Measurements from ENCODE around the gene MRM1.

Gene MRM1

GRCh38 chr17:36608280-36608679, 6.9 kb downstream of the MRM1 start:
- H3K4me1 ChIP-seq: no peaks in the 10 kb centered on the region
- H3K9me3 ChIP-seq: no peaks in the 10 kb centered on the region
- no peak for TF ChIP-seq CTCF (IDR thresholded peaks at IDR 0.05; ENCODE audit: low read depth, low read length)
- DNase-seq: no peak
- no peak overlapping the region; the same call in 1 of the 2 replicates for H3K4me3 ChIP-seq (ENCODE audit: low read depth, low read length)
- no peaks in the 10 kb centered on the region for H3K27me3 ChIP-seq
- no peaks in the 10 kb centered on the region for H3K36me3 ChIP-seq

GRCh38 chr17:36608794-36609497, 7.6 kb downstream of the MRM1 start:
- no peaks in the 10 kb centered on the region for H3K9me3 ChIP-seq
- no peaks in the 10 kb centered on the region for H3K4me1 ChIP-seq
- H3K4me3 ChIP-seq (ENCODE audit: low read depth, low read length): peak overlapping the region; percentile 40
- TF ChIP-seq CTCF (IDR thresholded peaks at IDR 0.05; ENCODE audit: low read depth, low read length): peak; percentile 80
- DNase-seq: peak; percentile 78
- no peaks in the 10 kb centered on the region for H3K36me3 ChIP-seq
- H3K27me3 ChIP-seq: no peaks in the 10 kb centered on the region

- H3K36me3 ChIP-seq: no peaks in the 10 kb centered on the region
These were observed 8.1 kb downstream of the MRM1 start for GRCh38 chr17:36609498-36609862.

GRCh38 chr17:36610474-36610873, 9.1 kb downstream of the MRM1 start:
- DNase-seq: no peak
- H3K9me3 ChIP-seq: no peaks in the 10 kb centered on the region
- no peaks in the 10 kb centered on the region for H3K4me1 ChIP-seq
- no peak overlapping the region for H3K4me3 ChIP-seq (ENCODE audit: low read depth, low read length)
- H3K27me3 ChIP-seq: no peaks in the 10 kb centered on the region
- no peaks in the 10 kb centered on the region for H3K36me3 ChIP-seq
- TF ChIP-seq CTCF (IDR thresholded peaks at IDR 0.05; ENCODE audit: low read depth, low read length): no peak

More at GRCh38 chr17:36609498-36609862, 8.1 kb downstream of the MRM1 start:
- H3K27me3 ChIP-seq: no peaks in the 10 kb centered on the region
- DNase-seq: no peak
- TF ChIP-seq CTCF (IDR thresholded peaks at IDR 0.05; ENCODE audit: low read depth, low read length): no peak
- no peak overlapping the region for H3K4me3 ChIP-seq (ENCODE audit: low read depth, low read length)
- H3K9me3 ChIP-seq: no peaks in the 10 kb centered on the region
- H3K4me1 ChIP-seq: no peaks in the 10 kb centered on the region

- Histone ChIP-seq H3K4me1 (no peaks in the 10 kb centered on the region), H3K9me3 (no peaks in the 10 kb centered on the region), H3K4me3 (ENCODE audit: low read depth, low read length) (no peak overlapping the region), H3K36me3 (no peaks in the 10 kb centered on the region), H3K27me3 (no peaks in the 10 kb centered on the region)
- TF ChIP-seq CTCF (IDR thresholded peaks at IDR 0.05; ENCODE audit: low read depth, low read length): no peak
- DNase-seq: no peak
These were observed 10.1 kb downstream of the MRM1 start for GRCh38 chr17:36611345-36612072.

- H3K4me3 ChIP-seq (ENCODE audit: low read depth, low read length): no peak overlapping the region
- no peak for TF ChIP-seq CTCF (IDR thresholded peaks at IDR 0.05; ENCODE audit: low read depth, low read length)
- no peaks in the 10 kb centered on the region for H3K36me3 ChIP-seq
- DNase-seq: no peak
- no peaks in the 10 kb centered on the region for H3K9me3 ChIP-seq
- H3K27me3 ChIP-seq: no peaks in the 10 kb centered on the region
- H3K4me1 ChIP-seq: no peaks in the 10 kb centered on the region
These were observed 10.9 kb downstream of the MRM1 start for GRCh38 chr17:36612323-36612722.
